Sigmoid colon (tissue), 7 donors: ENCODE results near the gene ADAM8. TPM values are rescaled to one million over a fixed set of nuclear protein-coding genes. Genes with fewer than 3 reads are reported as not detected.

ENCODE experiments used
- DNase-seq: peaks from one replicate; pipeline ENCODE4 v3.0.0-alpha.2; 2019
- H3K27ac ChIP-seq, 4 donors: fragments of 200-600 bp; sonication (generic); one replicate each; pipeline ENCODE4 v1.5.1; 2016 to 2019; ENCODE audit warnings: mild to moderate bottlenecking in 1 of 4
- H3K27me3 ChIP-seq, 3 donors: fragments of 200-600 bp; sonication (generic); one replicate each; pipeline ENCODE4 v1.5.1; 2019; ENCODE audit warnings: mild to moderate bottlenecking in 1 of 3
- H3K36me3 ChIP-seq, 4 donors: fragments of 200-600 bp; sonication (generic); one replicate each; pipeline ENCODE4 v1.5.1; 2016 to 2019
- H3K4me1 ChIP-seq, 4 donors: fragments of 200-600 bp; sonication (generic); one replicate each; pipeline ENCODE4 v1.5.1; 2017 to 2019
- H3K4me3 ChIP-seq, 4 donors: fragments of 200-600 bp; sonication (generic); one replicate each; pipeline ENCODE4 v1.5.1; 2017 to 2019; ENCODE audit warnings: mild to moderate bottlenecking in 2 of 4, moderate library complexity in 1 of 4
- H3K9me3 ChIP-seq, 4 donors: fragments of 200-600 bp in 3 of 4; sonication (generic) in 3 of 4; one replicate each; pipeline versions ENCODE4 v1.5.1 to v1.6.1; 2013 to 2019
- CTCF ChIP-seq, 4 experiments: fragments of 450-650 bp in 3 of 4; fragments of 200-600 bp in 1 of 4; IDR thresholded peaks; one replicate each; pipeline ENCODE4 v1.5.1; 2016 to 2019; ENCODE audit warnings: antibody characterized with exemption in 4 of 4, mild to moderate bottlenecking in 3 of 4, moderate library complexity in 2 of 4
- EP300 ChIP-seq, 4 donors: sonication (generic); formaldehyde crosslinking; IDR thresholded peaks; one replicate each; pipeline ENCODE4 v1.6.1; 2017; ENCODE audit warnings: antibody characterized with exemption in 4 of 4
- POLR2A ChIP-seq, 2 donors: fragments of 450-650 bp; IDR thresholded peaks; one replicate each; pipeline ENCODE4 v1.6.1; 2016; ENCODE audit warnings: antibody characterized with exemption in 2 of 2, mild to moderate bottlenecking in 2 of 2, moderate library complexity in 2 of 2
- POLR2AphosphoS5 ChIP-seq, 4 donors: sonication (generic); formaldehyde crosslinking; IDR thresholded peaks; one replicate each; pipeline ENCODE4 v1.6.1; 2017; ENCODE audit warnings: antibody characterized with exemption in 4 of 4
- WGBS, 2 donors: extraction: QIAGEN DNeasy Blood & Tissue Kit; methylation state at CpG; one replicate each; pipeline ENCODE4 v1.1.7; 2013; 5-methylcytosine and 5-hydroxymethylcytosine counted together
- intact Hi-C: fragments of 100-400 bp; cut with DNase I; formaldehyde crosslinking; loops from one replicate; pipeline ENCODE4 v1.15.1; 2023
- polyA plus RNA-seq, 3 donors: library from polyadenylated mRNA; stranded (reverse); fragments of 200-250 nt; gene quantifications; one replicate each; pipeline ENCODE4 v1.2.3, GENCODE V29; 2013
- total RNA-seq, 4 donors: library from RNA; depleted of rRNA; stranded (reverse); fragments of >200 nt; gene quantifications; one replicate each; pipeline ENCODE4 v1.1.0, GENCODE V29; 2016
- donor health status: healthy with polysubstance abuse.
- donor health status: Bipolar disorder and iron deficiency.
- donor health status: healthy.

ADAM8 gene
- total and polyA plus RNA-seq, 7 donors, result 0.36 to 8.9 (median 1.2) TPM

DNA sequence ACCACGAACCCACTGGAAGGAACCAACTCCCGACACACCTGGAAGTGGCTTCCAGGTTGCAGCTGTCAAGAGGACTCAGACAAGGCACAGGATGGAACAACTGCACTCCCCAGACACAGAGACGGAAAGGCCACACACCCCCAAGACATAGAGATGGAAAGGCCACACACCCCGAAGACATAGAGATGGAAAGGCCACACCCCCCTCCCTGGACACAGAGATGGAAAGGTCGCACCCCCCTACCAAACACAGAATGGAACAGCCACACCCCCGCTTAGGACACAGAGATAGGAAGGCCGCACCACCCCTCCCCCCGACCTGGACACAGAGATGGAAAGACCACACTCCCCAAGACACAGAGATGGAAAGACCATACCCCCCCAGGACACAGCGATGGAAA is 39.6 kb upstream of the ADAM8 start:
- 88 to 89% methylated on average over 9 of the region's 9 CpGs for WGBS, 2 donors
- TF ChIP-seq EP300 (IDR thresholded peaks at IDR 0.05) (no peak), CTCF (IDR thresholded peaks at IDR 0.05) (no peak), POLR2A (IDR thresholded peaks at IDR 0.05) (no peak), POLR2AphosphoS5 (IDR thresholded peaks at IDR 0.05) (no peak)
- DNase-seq, result no peak

GRCh38 chr10:133315847-133316246 is 39.2 kb upstream of the ADAM8 start:
- 82 to 88% methylated on average over 5 of the region's 5 CpGs for WGBS, 2 donors
- intact Hi-C loops, result no loop called here
- Histone ChIP-seq H3K27me3 (peaks cover 0 to 20% (median 16%) of the 10 kb centered on the region in 3 donors), H3K4me1 (peaks cover 0 to 23% (median 18%) of the 10 kb centered on the region in 4 donors), H3K9me3 (no peaks in the 10 kb centered on the region), H3K4me3 (no peak overlapping the region), H3K36me3 (peaks cover 0 to 22% (median 8%) of the 10 kb centered on the region in 4 donors), H3K27ac (no peak overlapping the region)
- no peak for DNase-seq
- no peak for TF ChIP-seq CTCF (IDR thresholded peaks at IDR 0.05)
- TF ChIP-seq EP300 (IDR thresholded peaks at IDR 0.05), result no peak
- TF ChIP-seq POLR2AphosphoS5 (IDR thresholded peaks at IDR 0.05), result no peak

More for the DNA sequence above, 39.6 kb upstream of the ADAM8 start:
- no peak overlapping the region for H3K4me3 ChIP-seq
- H3K4me1 ChIP-seq, result peaks cover 0 to 23% (median 18%) of the 10 kb centered on the region in 4 donors
- intact Hi-C loops, result no loop called here
- no peaks in the 10 kb centered on the region for H3K9me3 ChIP-seq
- H3K27me3 ChIP-seq, result peaks cover 0 to 25% (median 16%) of the 10 kb centered on the region in 3 donors
- H3K36me3 ChIP-seq, result peaks cover 0 to 20% (median 8%) of the 10 kb centered on the region in 4 donors
- H3K27ac ChIP-seq, result no peak overlapping the region

GRCh38 chr10:133314911-133315310 is 38.2 kb upstream of the ADAM8 start:
- Histone ChIP-seq H3K36me3 (peaks cover 0 to 31% (median 11%) of the 10 kb centered on the region in 4 donors), H3K27me3 (peaks cover 0 to 16% (median 15%) of the 10 kb centered on the region in 3 donors), H3K9me3 (no peaks in the 10 kb centered on the region), H3K4me1 (peaks cover 0 to 23% (median 19%) of the 10 kb centered on the region in 4 donors), H3K4me3 (no peak overlapping the region), H3K27ac (peak overlapping the region in 2 of 4 donors; percentile 4 to 53)
- TF ChIP-seq POLR2AphosphoS5 (IDR thresholded peaks at IDR 0.05) (no peak), CTCF (IDR thresholded peaks at IDR 0.05) (no peak), EP300 (IDR thresholded peaks at IDR 0.05) (no peak), POLR2A (IDR thresholded peaks at IDR 0.05) (no peak)
- 91 to 93% methylated on average over 12 of the region's 12 CpGs for WGBS, 2 donors
- DNase-seq, result no peak
- intact Hi-C loops, result no loop called here

- H3K27ac ChIP-seq, result no peak overlapping the region
- H3K9me3 ChIP-seq, result no peaks in the 10 kb centered on the region
- intact Hi-C loops, result loop anchor here (2.0 kb wide), 1 partner anchor 66 kb away; the partner anchor contains the start of gene PAOX
- no peak overlapping the region for H3K4me3 ChIP-seq
- peaks cover 0 to 34% (median 13%) of the 10 kb centered on the region in 4 donors for H3K36me3 ChIP-seq
- WGBS, 2 donors, result 79 to 91% methylated on average over 4 of the region's 4 CpGs
- peaks cover 0 to 23% (median 21%) of the 10 kb centered on the region in 4 donors for H3K4me1 ChIP-seq
- no peak for DNase-seq
- no peak for TF ChIP-seq POLR2A (IDR thresholded peaks at IDR 0.05)
- H3K27me3 ChIP-seq, result no peaks in the 10 kb centered on the region
Observed at GRCh38 chr10:133313192-133313591, 36.5 kb upstream of the ADAM8 start.

- WGBS, 2 donors, result 91 to 93% methylated on average over 9 of the region's 9 CpGs
- no peak for DNase-seq
- TF ChIP-seq EP300 (IDR thresholded peaks at IDR 0.05) (no peak), POLR2AphosphoS5 (IDR thresholded peaks at IDR 0.05) (no peak), CTCF (IDR thresholded peaks at IDR 0.05) (no peak), POLR2A (IDR thresholded peaks at IDR 0.05) (no peak)
- H3K4me1 ChIP-seq, result peaks cover 0 to 27% (median 25%) of the 10 kb centered on the region in 4 donors
- H3K27me3 ChIP-seq, result no peaks in the 10 kb centered on the region
- no peak overlapping the region for H3K27ac ChIP-seq
- intact Hi-C loops, result loop anchor here (2.0 kb wide), 1 partner anchor 66 kb away; the partner anchor contains the start of gene PAOX
- peaks cover 0 to 34% (median 13%) of the 10 kb centered on the region in 4 donors for H3K36me3 ChIP-seq
- no peaks in the 10 kb centered on the region for H3K9me3 ChIP-seq
- H3K4me3 ChIP-seq, result no peak overlapping the region
Observed at GRCh38 chr10:133312769-133313145, 36.1 kb upstream of the ADAM8 start.
